Upper lobe of left lung (tissue), 4 donors: ENCODE measurements around the gene USP26.

Experiments used
- EP300 ChIP-seq, 4 donors: sonication (generic); formaldehyde crosslinking; IDR thresholded peaks; one replicate each; pipeline ENCODE4 v1.5.1; 2017; ENCODE audit warnings: antibody characterized with exemption in 4 of 4, control low read depth in 2 of 4
- POLR2A ChIP-seq, 4 donors: fragments of 450-650 bp; IDR thresholded peaks; one replicate each; pipeline ENCODE4 v1.5.1; 2016 to 2017; ENCODE audit warnings: antibody characterized with exemption in 4 of 4, mild to moderate bottlenecking in 2 of 4
- TF ChIP-seq, protein P1 (sequence below), 6 experiments: fragments of 450-650 bp in 4 of 6; fragments of 200-600 bp in 2 of 6; sonication (generic) in 2 of 6; IDR thresholded peaks; one replicate each; pipeline ENCODE4 v1.5.1; 2016 to 2019; ENCODE audit warnings: antibody characterized with exemption in 6 of 6

DNA sequence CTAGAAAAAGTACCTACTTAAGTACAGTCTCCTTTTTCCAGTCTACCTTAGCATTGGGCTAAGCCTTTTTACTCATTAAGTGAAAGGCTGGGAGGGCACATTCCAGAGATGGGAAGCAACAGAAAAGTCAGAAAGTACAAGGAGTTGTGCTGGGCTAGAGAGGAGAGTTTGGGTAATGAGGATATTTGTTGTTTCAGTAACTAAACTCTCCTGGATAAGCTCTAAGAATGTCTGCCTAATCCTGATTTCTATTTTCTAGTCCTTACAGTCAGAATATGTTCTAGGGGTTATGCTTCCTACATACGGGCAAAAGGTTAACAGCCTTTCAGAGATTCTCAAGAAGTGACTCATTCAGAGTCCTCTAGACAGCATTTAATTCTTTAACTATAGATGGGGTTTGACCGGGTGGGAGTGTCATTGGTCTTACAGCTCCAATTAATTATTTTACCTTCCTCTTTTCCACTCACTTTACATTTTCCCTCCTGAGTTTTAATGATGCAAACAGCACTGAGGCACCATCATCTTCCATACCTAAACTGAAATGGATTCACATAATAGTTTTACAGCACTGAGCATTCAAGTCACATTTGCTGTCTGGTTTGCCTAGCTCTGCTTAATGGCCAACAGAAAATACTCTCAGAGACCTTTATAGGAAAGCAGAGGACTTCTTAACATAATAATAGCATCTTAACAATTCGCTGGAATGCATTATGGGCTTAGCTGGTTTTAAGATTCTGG is 42.9 kb downstream of the USP26 start:
- TF ChIP-seq, protein P1, sequence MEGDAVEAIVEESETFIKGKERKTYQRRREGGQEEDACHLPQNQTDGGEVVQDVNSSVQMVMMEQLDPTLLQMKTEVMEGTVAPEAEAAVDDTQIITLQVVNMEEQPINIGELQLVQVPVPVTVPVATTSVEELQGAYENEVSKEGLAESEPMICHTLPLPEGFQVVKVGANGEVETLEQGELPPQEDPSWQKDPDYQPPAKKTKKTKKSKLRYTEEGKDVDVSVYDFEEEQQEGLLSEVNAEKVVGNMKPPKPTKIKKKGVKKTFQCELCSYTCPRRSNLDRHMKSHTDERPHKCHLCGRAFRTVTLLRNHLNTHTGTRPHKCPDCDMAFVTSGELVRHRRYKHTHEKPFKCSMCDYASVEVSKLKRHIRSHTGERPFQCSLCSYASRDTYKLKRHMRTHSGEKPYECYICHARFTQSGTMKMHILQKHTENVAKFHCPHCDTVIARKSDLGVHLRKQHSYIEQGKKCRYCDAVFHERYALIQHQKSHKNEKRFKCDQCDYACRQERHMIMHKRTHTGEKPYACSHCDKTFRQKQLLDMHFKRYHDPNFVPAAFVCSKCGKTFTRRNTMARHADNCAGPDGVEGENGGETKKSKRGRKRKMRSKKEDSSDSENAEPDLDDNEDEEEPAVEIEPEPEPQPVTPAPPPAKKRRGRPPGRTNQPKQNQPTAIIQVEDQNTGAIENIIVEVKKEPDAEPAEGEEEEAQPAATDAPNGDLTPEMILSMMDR (IDR thresholded peaks at IDR 0.05) = no peak
- TF ChIP-seq POLR2A (IDR thresholded peaks at IDR 0.05) (no peak), EP300 (IDR thresholded peaks at IDR 0.05) (no peak)
